Activated effector memory CD4-positive, alpha-beta T cell treated with Interleukin-2 at 50 U/mL for 16 hours (primary cell): ENCODE measurements around the gene SIT1.
"Not testable (repeated sequence)": the region's sequence is repeated elsewhere in the genome, so short reads cannot be mapped to it uniquely, and the experiment has no call there.

Experiments used
- DNase-seq: peaks from one replicate; pipeline ENCODE4 v3.0.0-alpha.2; 2020

Gene SIT1

DNA sequence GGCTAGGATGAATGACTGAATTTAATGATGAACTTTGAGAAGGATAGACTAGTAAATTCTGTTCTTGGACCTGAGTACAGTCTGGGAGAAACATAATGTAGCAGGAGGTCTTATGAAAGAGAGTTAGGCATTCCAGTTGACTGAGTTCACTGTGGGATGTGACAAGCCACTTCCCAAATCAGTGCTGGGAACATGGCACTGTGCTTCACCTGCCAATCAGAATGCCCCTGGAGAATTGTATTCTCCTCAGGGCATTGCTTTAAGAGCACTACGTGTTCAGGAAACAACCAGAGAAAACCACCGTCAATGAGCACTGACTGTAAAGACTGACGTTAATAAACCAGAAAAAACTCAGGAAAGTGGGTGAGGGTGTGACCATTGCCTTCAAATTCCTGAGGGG, 8.6 kb upstream of the SIT1 start:
- DNase-seq: no peak

- no peak for DNase-seq
Measured at GRCh38 chr9:35658968-35659220, 8.2 kb upstream of the SIT1 start.

GRCh38 chr9:35658137-35658967, 7.6 kb upstream of the SIT1 start, which contains the start of gene CCDC107:
Gene CCDC107, plus strand, starts transcription at chr9:35658292. Its CDS starts 88 bp downstream, at chr9:35658380.
- peak; percentile 73 for DNase-seq

DNA sequence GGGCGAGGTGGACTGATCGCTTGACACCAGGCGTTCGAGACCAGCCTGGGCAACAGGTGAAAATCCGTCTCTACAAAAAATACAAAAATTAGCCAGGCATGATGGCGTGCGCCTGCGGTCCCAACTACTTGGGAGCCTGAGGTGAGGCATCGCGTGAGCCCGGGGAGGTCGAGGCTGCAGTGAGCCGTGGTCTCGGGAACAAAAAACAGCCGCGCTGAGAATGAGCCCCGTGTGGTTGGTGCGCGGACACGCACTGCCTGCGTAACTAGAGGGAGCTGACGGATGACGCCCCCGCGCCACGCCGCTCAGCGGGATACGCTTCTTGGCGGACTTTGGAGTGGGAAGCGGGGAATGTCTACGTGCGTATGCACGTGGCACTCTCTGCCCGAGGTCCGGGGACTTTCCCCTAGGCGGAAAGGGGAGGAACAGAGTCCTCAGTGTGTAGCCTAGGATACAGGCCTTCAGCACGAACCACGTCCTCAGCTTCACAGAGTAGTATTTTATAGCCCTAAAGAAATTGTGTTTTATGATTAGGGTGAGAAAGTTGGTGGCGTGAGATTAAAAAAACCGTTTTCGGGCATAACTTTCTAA, 6.9 kb upstream of the SIT1 start, which contains the start of gene RMRP:
Gene RMRP (minus strand): TSS at position 474 of the 591 bp plus-strand sequence.
- DNase-seq: peak; percentile 70

DNA sequence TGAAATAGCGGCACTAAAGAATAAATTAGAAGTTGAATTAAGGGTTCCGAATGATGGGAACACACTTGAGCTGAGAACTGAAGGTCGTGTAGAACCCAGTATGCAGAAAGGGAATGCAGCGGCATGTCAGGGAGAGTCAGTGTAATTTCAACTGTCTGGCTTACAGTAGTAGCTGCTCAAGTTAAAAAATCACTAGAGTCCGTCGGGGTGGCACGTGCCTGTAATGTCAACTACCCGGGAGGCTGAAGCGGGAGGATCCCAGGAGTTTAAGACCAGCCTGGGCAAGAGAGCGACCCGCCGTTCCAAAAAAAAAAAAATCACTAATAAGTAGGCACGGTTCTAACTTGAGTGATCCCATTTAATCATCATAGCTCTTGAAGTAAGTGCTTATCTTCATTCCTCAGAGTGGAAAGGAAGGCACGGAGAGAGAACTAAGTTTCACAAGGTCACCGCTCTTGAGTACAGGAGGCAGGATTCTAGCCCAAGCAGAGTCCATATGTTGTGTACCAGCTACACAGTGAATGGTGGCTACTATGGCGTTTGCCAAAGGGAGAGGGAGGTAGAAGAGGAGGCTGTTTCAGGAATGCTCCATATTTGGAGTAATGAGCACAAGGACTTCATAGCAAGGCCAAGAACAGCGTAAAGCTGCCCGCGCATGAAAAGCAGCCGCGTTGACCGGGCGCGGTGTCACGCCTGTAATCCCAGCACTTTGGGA, 6.3 kb upstream of the SIT1 start:
- no peak for DNase-seq

GRCh38 chr9:35656348-35656747, 5.6 kb upstream of the SIT1 start:
- DNase-seq: no peak

DNA sequence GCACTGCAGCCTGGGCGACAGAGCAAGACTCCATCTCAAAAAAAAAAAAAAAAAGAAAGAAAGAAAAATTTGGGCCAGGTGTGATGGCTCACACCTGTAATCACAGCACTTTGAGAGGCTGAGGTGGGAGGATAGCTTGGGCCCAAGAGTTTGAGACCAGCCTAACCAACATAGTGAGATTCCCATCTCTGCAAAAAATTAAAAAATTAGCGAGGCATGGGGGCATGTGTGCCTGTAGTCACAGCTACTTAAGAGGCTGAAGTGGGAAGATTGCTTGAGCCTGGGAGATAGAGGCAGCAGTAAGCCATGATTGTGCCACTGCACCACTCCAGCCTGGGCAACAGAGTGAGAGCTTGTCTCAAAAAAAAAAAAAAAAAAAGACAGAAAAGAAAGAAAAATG, 2.9 kb upstream of the SIT1 start:
- DNase-seq: no peak

DNA sequence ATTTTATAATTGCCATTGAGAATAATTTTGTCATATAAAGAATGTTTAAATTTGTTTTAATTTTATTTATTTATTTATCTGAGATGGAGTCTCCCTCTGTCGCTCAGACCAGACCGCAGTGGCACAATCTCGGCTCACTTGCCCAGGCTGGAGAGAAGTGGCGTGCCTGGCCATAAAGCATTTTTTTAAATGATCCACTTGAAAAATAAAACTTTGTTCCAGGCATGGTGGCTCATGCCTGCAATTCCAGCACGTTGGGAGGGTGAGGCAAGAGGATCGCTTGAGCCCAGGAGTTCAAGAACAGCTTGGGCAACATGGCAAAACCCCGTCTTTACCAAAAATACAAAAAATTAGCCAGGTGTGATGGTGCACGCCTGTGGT, 2.1 kb upstream of the SIT1 start:
- DNase-seq: no peak

DNA sequence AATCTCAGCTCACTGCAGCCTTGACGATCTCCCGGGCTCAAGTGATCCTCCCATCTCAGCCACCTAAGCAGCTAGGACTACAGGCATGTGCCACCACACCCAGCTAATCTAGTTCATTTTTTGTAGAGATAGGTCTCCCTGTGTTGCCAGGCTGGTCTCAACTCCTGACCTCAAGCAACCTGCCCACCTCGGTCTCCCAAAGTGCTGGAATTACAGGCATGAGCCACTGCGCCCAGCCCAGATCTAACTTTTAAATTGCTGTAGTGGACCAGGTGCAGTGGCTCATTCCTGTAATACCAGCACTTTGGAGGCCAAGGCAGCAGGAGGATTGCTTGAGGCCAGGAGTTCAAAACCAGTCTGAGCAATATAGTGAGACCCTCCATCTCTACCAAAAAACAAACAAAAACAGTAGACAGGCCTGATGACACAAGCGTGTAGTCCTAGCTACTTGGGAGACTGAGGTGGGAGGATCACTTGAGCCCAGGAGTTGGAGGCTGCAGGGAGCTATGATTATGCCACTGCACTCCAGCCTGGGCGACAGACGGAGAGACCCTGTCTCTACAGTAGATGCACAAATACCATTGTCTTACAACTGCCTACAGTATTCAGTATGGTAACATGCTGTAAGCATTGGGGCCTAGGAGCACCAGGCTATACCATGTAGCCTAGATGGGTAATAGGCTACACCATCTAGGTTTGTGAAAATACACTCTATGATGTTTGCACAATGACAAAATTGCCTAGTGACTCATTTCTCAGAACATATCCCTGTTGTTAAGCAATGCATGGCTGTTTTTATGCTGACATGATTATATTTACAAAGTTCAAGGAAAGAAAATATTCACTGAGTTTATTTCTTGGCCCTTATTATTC, 1.5 kb upstream of the SIT1 start:
- no peak for DNase-seq

GRCh38 chr9:35649431-35650340, 1.0 kb downstream of the SIT1 start:
- DNase-seq: peak; percentile 26

- peak; percentile 88 for DNase-seq
Measured at GRCh38 chr9:35646533-35647265, 4.0 kb downstream of the SIT1 start.

DNA sequence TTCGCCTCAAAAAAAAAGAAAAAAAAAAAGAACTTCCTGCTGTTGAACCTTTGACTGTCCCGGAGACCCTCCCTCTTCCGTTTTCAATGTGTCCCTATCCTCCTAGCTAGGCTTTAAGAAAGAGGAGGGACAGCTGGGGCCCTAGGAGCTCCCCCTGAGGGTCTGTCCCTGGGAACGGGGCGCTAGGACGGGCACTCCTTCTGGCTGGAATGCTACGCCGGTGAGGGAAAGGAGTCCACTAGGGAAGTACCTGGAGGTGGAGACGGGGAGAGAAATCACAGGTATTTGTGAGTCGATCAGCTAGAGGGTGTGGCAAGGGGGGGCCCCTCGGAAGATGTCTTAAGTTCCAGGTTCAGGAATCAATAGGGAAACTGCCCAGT, 4.6 kb downstream of the SIT1 start:
- DNase-seq: no peak

- DNase-seq: not testable (repeated sequence)
Measured at GRCh38 chr9:35645736-35646135, 5.0 kb downstream of the SIT1 start.

DNA sequence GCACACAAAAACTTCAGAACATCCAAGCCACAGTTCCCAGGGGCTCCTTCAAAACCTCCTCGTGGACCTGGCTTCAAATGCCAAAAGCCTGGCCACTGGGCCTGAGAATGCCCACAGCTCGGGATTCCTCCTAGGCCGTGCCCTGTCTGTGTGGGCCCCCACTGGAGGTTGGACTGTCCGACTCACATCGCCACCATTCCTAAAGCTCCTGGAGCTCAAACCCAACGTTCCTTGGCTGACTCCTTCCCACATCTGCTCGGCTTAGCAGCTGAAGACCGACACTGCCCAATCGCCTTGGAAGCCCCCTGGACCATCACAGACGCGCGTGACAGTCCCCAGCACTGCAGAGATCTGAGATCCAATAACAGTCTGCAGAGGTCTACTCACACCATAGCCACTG, 7.7 kb downstream of the SIT1 start:
- no peak for DNase-seq

DNA sequence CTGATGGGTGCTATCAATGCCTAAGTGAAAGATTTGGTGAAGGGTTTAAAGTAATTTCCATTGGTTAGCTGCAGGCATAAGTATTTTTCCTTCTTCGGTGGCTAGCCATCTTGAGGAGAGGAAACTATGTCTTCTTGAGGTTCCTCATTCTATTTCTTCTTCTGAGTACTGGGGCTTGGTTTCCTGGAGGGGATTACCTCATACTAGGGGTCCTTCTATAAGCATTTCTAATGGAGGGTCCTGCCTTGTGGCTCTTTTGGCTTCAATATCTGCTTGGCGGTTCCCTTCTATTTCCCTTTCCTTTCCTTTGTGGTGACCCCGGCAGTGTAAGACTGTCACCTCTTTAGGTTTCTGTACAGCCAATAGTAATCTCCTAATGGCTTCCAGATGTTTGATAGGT, 9.3 kb downstream of the SIT1 start:
- DNase-seq: not testable (repeated sequence)

DNA sequence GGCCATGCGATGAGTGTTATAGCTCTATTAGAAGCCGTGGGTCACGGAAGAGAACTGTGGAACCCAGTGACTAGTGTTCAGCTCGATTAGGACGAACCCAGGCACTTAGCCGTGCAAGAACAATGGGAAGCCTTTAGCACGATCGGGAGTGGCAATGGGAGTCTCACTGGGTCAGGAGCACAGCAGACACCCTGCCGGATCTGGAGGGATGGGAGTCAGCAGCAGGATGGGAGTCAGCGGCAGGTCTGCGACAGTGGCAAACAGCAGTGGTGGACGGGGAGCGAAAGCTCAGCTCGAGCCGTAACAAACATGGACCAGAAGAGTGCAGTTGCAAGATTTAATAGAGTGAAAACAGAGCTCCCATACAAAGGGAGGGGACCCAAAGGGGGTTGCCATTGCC, 10.3 kb downstream of the SIT1 start:
- not testable (repeated sequence) for DNase-seq

- DNase-seq: no peak
Measured at GRCh38 chr9:35639631-35640030, 11.1 kb downstream of the SIT1 start.

DNA sequence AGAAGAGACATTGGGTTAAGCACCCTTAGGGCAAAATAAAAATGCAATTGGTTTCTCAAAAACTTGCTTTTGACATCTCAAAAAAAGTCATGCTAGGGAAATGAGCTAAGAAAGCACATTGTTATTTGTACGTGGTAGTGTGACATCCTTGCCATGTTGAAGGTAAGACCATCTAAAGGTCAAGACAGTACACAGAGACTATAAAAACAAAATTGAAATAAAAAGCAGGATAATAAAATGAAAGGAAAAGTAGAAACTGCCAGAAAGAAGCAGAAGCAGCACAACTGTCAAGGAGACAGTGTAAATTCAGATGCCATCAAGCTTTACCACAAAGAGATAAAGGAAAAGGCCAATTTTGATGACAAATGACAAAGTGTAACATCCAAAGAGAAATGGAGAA, 11.5 kb downstream of the SIT1 start:
- DNase-seq: not testable (repeated sequence)

GRCh38 chr9:35638751-35639150, 12.0 kb downstream of the SIT1 start:
- not testable (repeated sequence) for DNase-seq

DNA sequence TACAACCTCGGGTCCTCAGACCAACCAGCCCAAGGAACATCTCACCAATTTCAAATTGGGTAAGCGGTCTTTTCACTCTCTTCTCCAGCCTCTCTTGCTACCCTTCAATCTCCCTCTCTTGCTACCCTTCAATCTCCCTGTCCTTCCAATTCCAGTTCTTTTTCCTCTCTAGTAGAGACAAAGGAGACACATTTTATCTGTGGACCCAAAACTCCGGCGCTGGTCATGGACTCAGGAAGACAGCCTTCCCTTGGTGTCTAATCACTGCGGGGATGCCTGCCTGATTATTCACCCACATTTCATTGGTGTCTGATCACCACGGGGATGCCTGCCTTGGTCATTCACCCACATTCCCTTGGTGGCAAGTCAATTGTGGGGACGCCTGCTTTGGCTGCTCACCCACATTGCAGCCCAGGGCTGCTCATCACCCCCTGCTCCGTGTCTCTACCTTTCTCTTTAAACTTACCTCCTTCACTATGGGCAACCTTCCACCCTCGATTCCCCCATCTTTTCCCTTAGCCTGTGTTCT, 13.2 kb downstream of the SIT1 start:
- DNase-seq: not testable (repeated sequence)

- not testable (repeated sequence) for DNase-seq
Measured at GRCh38 chr9:35636877-35637246, 13.9 kb downstream of the SIT1 start.
